Omental fat pad (tissue), 4 donors: ENCODE data around the gene DNAJC6. TPM values are rescaled to one million over a fixed set of nuclear protein-coding genes. Genes with fewer than 3 reads are reported as not detected.

Experiments
- ATAC-seq: fragments of 150-250 bp; one replicate; pipeline ENCODE4 v1.9.1; 2016; ENCODE audit warnings: mild to moderate bottlenecking, moderate library complexity; ENCODE audit not compliant: low FRiP score
- DNase-seq: peaks from one replicate; pipeline ENCODE4 v3.0.0-alpha.2; 2019; ENCODE audit warnings: low spot score
- CTCF ChIP-seq, 3 donors: fragments of 450-650 bp; IDR thresholded peaks; one replicate each; pipeline ENCODE4 v1.5.1; 2016 to 2017; ENCODE audit warnings: antibody characterized with exemption in 3 of 3, mild to moderate bottlenecking in 3 of 3, moderate library complexity in 2 of 3
- total RNA-seq, 4 donors: library from RNA; depleted of rRNA; stranded (reverse); fragments of >200 nt; gene quantifications; one replicate each; pipeline ENCODE4 v1.1.0, GENCODE V29; 2016

DNAJC6 gene
- total RNA-seq, 4 donors from 2014 or later, result 1.9 to 5.1 (median 3.6) TPM

GRCh38 chr1:65434255-65434654, 124.9 kb downstream of the DNAJC6 start:
- ATAC-seq (no peak), DNase-seq (no peak)
- no peak for TF ChIP-seq CTCF (IDR thresholded peaks at IDR 0.05)

- no peak for ATAC-seq
- no peak for TF ChIP-seq CTCF (IDR thresholded peaks at IDR 0.05)
- no peak for DNase-seq
Observed at GRCh38 chr1:65434760-65435159, 125.4 kb downstream of the DNAJC6 start.

- TF ChIP-seq CTCF (IDR thresholded peaks at IDR 0.05), result no peak
- ATAC-seq (no peak), DNase-seq (no peak)
Observed at GRCh38 chr1:65435987-65436386, 126.6 kb downstream of the DNAJC6 start.

GRCh38 chr1:65437616-65438015, 128.3 kb downstream of the DNAJC6 start:
- DNase-seq (no peak), ATAC-seq (no peak)
- TF ChIP-seq CTCF (IDR thresholded peaks at IDR 0.05), result no peak

GRCh38 chr1:65440322-65440900, 131.1 kb downstream of the DNAJC6 start:
- ATAC-seq, result no peak

GRCh38 chr1:65440915-65441314, 131.6 kb downstream of the DNAJC6 start:
- no peak for DNase-seq
- TF ChIP-seq CTCF (IDR thresholded peaks at IDR 0.05), result no peak
- ATAC-seq, result no peak

More at GRCh38 chr1:65440322-65440900, 131.1 kb downstream of the DNAJC6 start:
- TF ChIP-seq CTCF (IDR thresholded peaks at IDR 0.05), result no peak
- DNase-seq, result no peak

GRCh38 chr1:65441464-65441863, 132.1 kb downstream of the DNAJC6 start:
- TF ChIP-seq CTCF (IDR thresholded peaks at IDR 0.05), result no peak
- DNase-seq, result no peak
- ATAC-seq, result no peak
